ENCODE data around the gene ITPKA. TPM values are rescaled to one million over a fixed set of nuclear protein-coding genes. Genes with fewer than 3 reads are reported as not detected.

Gene ITPKA
- total RNA-seq = not detected

- H3K4me1 ChIP-seq = peaks cover 0 to 35% (median 29%) of the 10 kb centered on the region in 4 donors
- peak within 1 kb of the TSS; percentile 49 to 76 (median 71) for H3K4me3 ChIP-seq
- peaks cover 3 to 91% of the 10 kb centered on the region in 2 donors for H3K27me3 ChIP-seq
- TF ChIP-seq CTCF (IDR thresholded peaks at IDR 0.05) (no peak), EP300 (IDR thresholded peaks at IDR 0.05) (no peak), POLR2A (IDR thresholded peaks at IDR 0.05) (no peak)
- peak; percentile 16 to 26 for DNase-seq (ENCODE audit: low spot score in 2 of 2)
- no peaks in the 10 kb centered on the region for H3K36me3 ChIP-seq
- H3K27ac ChIP-seq = peak within 1 kb of the TSS in 2 of 4 donors; percentile 68 to 80
- H3K9me3 ChIP-seq = no peaks in the 10 kb centered on the region
- 1% methylated on average over 25 to 28 of the region's 60 CpGs for WGBS, 2 donors
These were observed at the start of gene ITPKA for GRCh38 chr15:41493205-41493901. Gene ITPKA (plus strand): TSS chr15:41493874. CDS start chr15:41493928, 54 bp downstream.

GRCh38 chr15:41445399-41445798 lies 48.3 kb upstream of the ITPKA start:
- no peaks in the 10 kb centered on the region for H3K9me3 ChIP-seq
- no peaks in the 10 kb centered on the region for H3K27me3 ChIP-seq
- DNase-seq (ENCODE audit: low spot score in 2 of 2) = no peak
- H3K4me1 ChIP-seq = no peaks in the 10 kb centered on the region
- H3K36me3 ChIP-seq = peaks cover 0 to 36% (median 7%) of the 10 kb centered on the region in 3 donors
- H3K4me3 ChIP-seq = no peak overlapping the region
- no peak overlapping the region for H3K27ac ChIP-seq
- no peak for TF ChIP-seq EP300 (IDR thresholded peaks at IDR 0.05)
- no peak for TF ChIP-seq CTCF (IDR thresholded peaks at IDR 0.05)
- TF ChIP-seq POLR2A (IDR thresholded peaks at IDR 0.05) = no peak

GRCh38 chr15:41462084-41462795 lies 31.4 kb upstream of the ITPKA start:
- Histone ChIP-seq H3K27ac (no peak overlapping the region), H3K4me3 (no peak overlapping the region), H3K4me1 (no peaks in the 10 kb centered on the region), H3K27me3 (no peaks in the 10 kb centered on the region), H3K9me3 (no peaks in the 10 kb centered on the region), H3K36me3 (peaks cover 0 to 66% (median 9%) of the 10 kb centered on the region in 3 donors)
- TF ChIP-seq CTCF (IDR thresholded peaks at IDR 0.05) (no peak), POLR2A (IDR thresholded peaks at IDR 0.05) (no peak), EP300 (IDR thresholded peaks at IDR 0.05) (no peak)
- WGBS, 2 donors = 66 to 70% methylated on average over 4 of the region's 4 CpGs
- DNase-seq (ENCODE audit: low spot score in 2 of 2) = no peak

GRCh38 chr15:41464889-41465580 lies 28.6 kb upstream of the ITPKA start:
- no peak overlapping the region for H3K4me3 ChIP-seq
- H3K27ac ChIP-seq = no peak overlapping the region
- no peak for DNase-seq (ENCODE audit: low spot score in 2 of 2)
- no peaks in the 10 kb centered on the region for H3K4me1 ChIP-seq
- no peaks in the 10 kb centered on the region for H3K27me3 ChIP-seq
- H3K9me3 ChIP-seq = no peaks in the 10 kb centered on the region
- TF ChIP-seq CTCF (IDR thresholded peaks at IDR 0.05) (no peak), POLR2A (IDR thresholded peaks at IDR 0.05) (no peak), EP300 (IDR thresholded peaks at IDR 0.05) (no peak)
- peaks cover 0 to 73% (median 0%) of the 10 kb centered on the region in 3 donors for H3K36me3 ChIP-seq
- WGBS, 2 donors = 90 to 92% methylated on average over 9 of the region's 9 CpGs

All from tibial nerve (tissue), 4 donors.